ENCODE results near the gene TSGA10IP.

The TSGA10IP gene

DNA sequence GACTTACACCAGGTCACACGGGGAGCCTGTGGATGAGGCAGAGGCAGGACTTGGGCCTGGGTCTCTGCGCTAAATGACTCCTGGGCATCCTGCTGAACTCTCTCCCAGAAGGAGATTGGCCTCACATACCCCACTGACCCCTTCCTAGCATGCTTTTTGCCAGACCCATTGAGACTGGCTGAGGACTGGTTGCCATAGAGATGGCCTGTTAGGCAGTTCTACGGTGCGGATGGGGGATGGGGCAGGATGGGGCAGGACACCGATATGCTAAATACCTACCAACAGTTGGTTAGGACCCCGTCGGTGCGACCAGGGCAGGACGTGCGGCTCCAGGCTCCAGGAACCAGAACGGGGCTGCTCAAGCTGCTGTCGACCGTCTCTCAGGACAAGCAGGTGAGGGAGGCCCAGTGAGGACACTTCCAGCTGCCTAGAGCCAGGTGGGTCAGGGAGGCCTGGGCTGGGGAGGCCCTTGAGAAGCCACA is at the start of gene TSGA10IP:
Gene TSGA10IP, plus strand, starts transcription at position 51 of the 482 bp plus-strand sequence. Its CDS starts 196 bp downstream, at position 247.
- Histone ChIP-seq H4K20me1 (no peaks in the 10 kb centered on the region), H3K27me3 (no peaks in the 10 kb centered on the region), H3K4me3 (no peak within 1 kb of the TSS), H3K4me2 (no peak within 1 kb of the TSS), H3K4me1 (peaks cover 0 to 27% (median 13%) of the 10 kb centered on the region in 10 experiments; a peak in 12 of 20 replicates), H3K9ac (peak within 1 kb of the TSS in 1 of 11 experiments; percentile 11; a peak in 2 of 22 replicates), H3K27ac (no peak within 1 kb of the TSS), H3K9me3 (replicated peaks in 1 of 11) (no peaks in the 10 kb centered on the region), H3K36me3 (no peaks in the 10 kb centered on the region)
- TF ChIP-seq Cebpa-rat (IDR thresholded peaks at IDR 0.05) = no peak

DNA sequence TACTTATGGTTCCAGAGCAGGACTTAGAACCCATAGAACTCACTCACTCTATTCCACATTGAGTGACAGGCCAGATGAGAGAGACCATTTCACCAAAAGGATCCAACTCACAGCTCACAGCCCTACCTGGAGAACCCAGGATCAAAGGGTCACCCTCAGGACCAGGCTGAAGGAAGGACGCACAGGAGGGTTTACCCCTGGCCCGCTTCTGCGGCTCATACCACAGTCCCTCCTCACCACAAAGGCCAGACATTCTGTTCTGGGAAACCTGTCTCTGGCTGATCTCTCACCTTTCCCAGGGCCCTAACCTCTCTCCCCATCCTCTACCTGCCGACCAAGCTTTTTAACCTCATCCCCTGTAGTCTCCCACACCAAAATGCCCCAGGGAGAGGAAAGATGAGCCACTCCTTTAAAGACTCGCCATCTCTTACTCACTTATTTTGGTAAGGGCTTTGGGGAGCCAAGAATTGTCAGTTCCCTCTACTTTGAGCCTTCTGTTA is 49.7 kb upstream of the TSGA10IP start:
- Histone ChIP-seq H3K27me3 (peaks cover 0 to 39% (median 33%) of the 10 kb centered on the region in 11 experiments; a peak in 19 of 22 replicates), H3K4me2 (peak overlapping the region in 5 of 11 experiments; percentile 1 to 97 (median 9); a peak in 5 of 22 replicates), H3K27ac (no peak overlapping the region), H3K9me3 (replicated peaks in 1 of 11) (no peaks in the 10 kb centered on the region), H3K9ac (no peak overlapping the region), H4K20me1 (peaks cover 0 to 69% (median 31%) of the 10 kb centered on the region in 11 experiments; a peak in 18 of 22 replicates), H3K4me1 (peaks cover 54 to 77% (median 68%) of the 10 kb centered on the region in 10 experiments), H3K36me3 (peaks cover 0 to 44% (median 4%) of the 10 kb centered on the region in 11 experiments; a peak in 12 of 22 replicates), H3K4me3 (no peak overlapping the region)
- no peak for TF ChIP-seq Cebpa-rat (IDR thresholded peaks at IDR 0.05)

DNA sequence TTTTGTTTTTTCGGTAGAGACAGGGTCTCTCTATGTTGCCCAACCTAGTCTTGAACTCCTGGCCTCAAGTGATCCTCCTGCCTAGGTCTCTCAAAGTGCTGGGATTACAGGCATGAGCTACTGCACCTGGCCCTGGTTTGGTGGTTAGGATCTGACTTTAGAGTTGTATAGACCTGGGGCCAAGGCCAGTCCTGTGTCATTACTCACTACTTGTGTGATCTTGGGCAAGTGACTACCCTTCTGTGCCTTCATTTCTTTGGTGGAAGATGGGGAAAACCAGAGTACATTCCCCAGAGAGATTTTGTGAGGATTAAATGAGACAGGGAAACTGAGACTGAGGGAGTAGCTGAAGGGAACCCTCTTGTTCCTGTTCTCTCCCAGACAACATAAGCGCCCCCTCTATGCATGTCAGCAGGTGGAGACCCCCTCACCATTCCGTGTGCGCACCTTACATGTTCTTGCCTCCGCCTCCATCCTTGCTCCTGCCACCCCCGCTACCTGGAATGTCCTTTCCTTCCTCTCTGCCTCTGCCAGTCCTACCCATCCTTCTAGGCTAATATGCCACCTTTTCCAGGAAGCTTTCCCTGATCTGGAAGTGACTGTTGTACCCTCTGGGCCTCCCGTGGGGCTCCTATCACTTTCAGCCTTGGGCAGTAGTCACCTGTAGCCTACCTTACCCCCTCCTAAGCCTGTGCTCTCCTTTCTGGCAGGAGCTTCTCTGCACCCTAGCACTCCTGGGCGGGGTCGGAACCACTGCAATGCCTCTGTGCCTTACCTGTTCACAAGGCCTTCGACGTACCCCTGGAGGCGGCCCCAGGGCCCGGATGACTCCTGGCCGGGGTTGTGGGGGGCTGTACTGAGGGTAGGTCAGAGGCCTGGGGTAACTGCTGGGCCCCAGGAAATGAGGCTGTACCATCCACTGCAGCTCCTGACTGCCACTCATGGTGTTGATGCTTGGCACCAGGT is 49.0 kb upstream of the TSGA10IP start:
- Histone ChIP-seq H4K20me1 (peaks cover 0 to 61% (median 23%) of the 10 kb centered on the region in 11 experiments; a peak in 18 of 22 replicates), H3K4me1 (peaks cover 60 to 80% (median 69%) of the 10 kb centered on the region in 10 experiments), H3K36me3 (peaks cover 0 to 44% (median 4%) of the 10 kb centered on the region in 11 experiments; a peak in 12 of 22 replicates), H3K9me3 (replicated peaks in 1 of 11) (no peaks in the 10 kb centered on the region), H3K9ac (no peak overlapping the region), H3K27ac (no peak overlapping the region), H3K27me3 (peaks cover 0 to 46% (median 41%) of the 10 kb centered on the region in 11 experiments; a peak in 19 of 22 replicates), H3K4me2 (peak overlapping the region in 2 of 11 experiments; percentile 0 to 92; a peak in 5 of 22 replicates), H3K4me3 (no peak overlapping the region)
- no peak for TF ChIP-seq Cebpa-rat (IDR thresholded peaks at IDR 0.05)

DNA sequence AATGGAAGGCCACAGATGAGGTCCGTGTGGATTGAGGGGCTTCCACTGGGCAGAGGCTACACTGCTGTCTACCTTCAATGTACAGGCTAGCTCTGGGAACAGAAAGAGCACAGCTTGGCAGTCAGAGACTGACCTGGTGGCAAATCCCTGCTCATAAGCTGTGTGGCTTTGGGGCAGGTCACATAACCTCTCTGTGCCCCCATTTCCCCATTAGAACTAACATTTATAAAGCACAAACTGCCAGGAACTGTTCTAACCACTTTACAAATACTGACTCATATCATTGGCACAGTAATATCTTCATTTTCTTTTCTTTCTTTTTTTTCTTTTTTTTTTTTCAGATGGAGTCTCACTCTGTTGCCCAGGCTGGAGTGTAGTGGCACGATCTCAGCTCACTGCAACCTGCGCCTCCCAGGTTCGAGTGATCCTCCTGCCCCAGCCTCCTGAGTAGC is 48.2 kb upstream of the TSGA10IP start:
- H3K4me3 ChIP-seq = no peak overlapping the region
- peak overlapping the region in 2 of 11 experiments; percentile 85 to 92; a peak in 4 of 22 replicates for H3K4me2 ChIP-seq
- no peak for TF ChIP-seq Cebpa-rat (IDR thresholded peaks at IDR 0.05)
- no peak overlapping the region for H3K27ac ChIP-seq
- peaks cover 0 to 54% (median 16%) of the 10 kb centered on the region in 11 experiments; a peak in 18 of 22 replicates for H4K20me1 ChIP-seq
- no peak overlapping the region for H3K9ac ChIP-seq
- H3K27me3 ChIP-seq = peaks cover 0 to 53% (median 48%) of the 10 kb centered on the region in 11 experiments; a peak in 19 of 22 replicates
- H3K36me3 ChIP-seq = peaks cover 0 to 43% (median 4%) of the 10 kb centered on the region in 11 experiments; a peak in 12 of 22 replicates
- no peaks in the 10 kb centered on the region for H3K9me3 ChIP-seq (replicated peaks in 1 of 11)
- peaks cover 56 to 82% (median 66%) of the 10 kb centered on the region in 10 experiments for H3K4me1 ChIP-seq

DNA sequence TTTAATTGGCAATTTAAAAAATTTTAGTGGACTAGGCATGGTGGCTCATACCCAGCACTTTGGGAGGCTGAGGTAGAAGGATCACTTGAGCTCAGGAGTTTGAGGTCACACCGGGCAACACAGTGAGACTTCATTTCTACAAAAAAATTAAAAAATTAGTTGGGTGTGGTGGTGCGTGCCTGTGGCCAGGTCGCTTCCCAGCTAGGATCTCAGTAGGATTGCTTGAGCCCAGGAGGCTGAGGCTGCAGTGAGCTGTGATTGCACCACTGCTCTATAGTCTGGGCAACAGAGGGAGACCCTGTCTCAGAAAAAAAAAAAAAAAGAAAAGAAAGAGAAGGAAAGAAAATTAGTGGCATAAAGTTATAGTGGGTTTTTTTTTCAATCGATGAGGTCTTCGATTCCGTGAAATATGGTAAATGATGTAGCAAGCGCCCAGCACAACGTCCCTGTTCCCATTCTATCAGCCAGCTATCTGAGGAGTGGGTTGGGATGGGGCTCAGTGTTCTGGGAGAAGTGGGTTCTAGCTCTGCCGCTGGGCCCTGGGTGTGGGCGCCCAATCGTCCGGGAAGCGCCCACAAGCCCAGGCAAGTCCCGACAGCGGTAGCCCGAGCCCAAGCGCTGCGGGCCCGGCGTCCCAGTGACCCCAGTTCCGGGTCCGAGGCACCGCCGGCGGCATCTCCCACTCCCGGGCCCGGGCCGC is 46.5 kb upstream of the TSGA10IP start:
- Histone ChIP-seq H3K9ac (peak overlapping the region; percentile 64 to 91 (median 83)), H3K4me1 (peaks cover 51 to 77% (median 65%) of the 10 kb centered on the region in 10 experiments), H3K27ac (peak overlapping the region; percentile 71 to 85 (median 82)), H3K4me3 (peak overlapping the region; percentile 66 to 93 (median 77)), H3K4me2 (peak overlapping the region; percentile 85 to 99 (median 92)), H3K9me3 (replicated peaks in 1 of 11) (no peaks in the 10 kb centered on the region), H3K36me3 (peaks cover 0 to 33% (median 4%) of the 10 kb centered on the region in 11 experiments; a peak in 12 of 22 replicates), H3K27me3 (peaks cover 0 to 55% (median 51%) of the 10 kb centered on the region in 11 experiments; a peak in 19 of 22 replicates), H4K20me1 (peaks cover 0 to 38% (median 5%) of the 10 kb centered on the region in 11 experiments; a peak in 8 of 22 replicates)
- no peak for TF ChIP-seq Cebpa-rat (IDR thresholded peaks at IDR 0.05)

DNA sequence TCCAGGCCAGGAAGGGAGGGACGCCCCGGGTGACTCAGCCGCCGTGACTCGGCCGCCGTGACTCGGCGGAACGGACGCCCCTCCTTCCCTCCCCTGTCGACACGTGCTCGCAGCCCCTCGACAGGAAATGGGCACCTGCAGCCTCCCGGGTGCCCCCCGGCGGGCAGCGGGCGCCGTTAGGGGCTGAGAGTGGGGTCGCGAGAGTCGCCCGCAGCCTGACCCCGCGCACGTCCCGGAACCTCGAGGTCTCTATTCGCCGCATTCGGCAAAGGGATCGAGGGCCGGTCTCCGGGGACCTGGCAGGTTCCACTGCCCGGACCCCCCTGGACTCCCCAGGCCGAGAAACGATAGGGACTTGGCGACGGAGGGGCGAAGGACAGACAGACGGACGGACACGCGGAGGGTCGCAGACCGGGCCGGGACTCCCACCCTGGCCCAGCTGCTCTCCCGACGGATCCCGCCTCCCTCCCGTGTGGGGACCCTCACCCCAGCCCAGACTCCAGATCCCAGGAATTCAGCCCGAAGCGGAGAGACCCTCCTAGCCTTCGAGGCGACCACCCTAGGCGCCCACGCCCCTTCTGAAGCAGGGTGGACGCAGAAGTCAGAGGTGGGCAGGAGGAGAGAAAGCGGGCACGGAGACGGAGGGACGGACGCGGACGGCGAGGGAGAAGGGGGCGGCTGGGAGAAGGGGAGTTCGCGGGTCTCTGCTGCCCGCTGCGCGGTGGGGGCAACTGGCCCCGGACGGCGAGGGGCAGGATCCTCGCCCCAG is 45.7 kb upstream of the TSGA10IP start:
- TF ChIP-seq Cebpa-rat (IDR thresholded peaks at IDR 0.05) = no peak
- peaks cover 0 to 55% (median 51%) of the 10 kb centered on the region in 11 experiments; a peak in 19 of 22 replicates for H3K27me3 ChIP-seq
- peak overlapping the region; percentile 85 to 99 (median 92) for H3K4me2 ChIP-seq
- H3K36me3 ChIP-seq = peaks cover 0 to 33% (median 4%) of the 10 kb centered on the region in 11 experiments; a peak in 12 of 22 replicates
- H3K4me3 ChIP-seq = peak overlapping the region; percentile 66 to 93 (median 77)
- H3K9me3 ChIP-seq (replicated peaks in 1 of 11) = no peaks in the 10 kb centered on the region
- H4K20me1 ChIP-seq = peaks cover 0 to 38% (median 5%) of the 10 kb centered on the region in 11 experiments; a peak in 8 of 22 replicates
- H3K4me1 ChIP-seq = peaks cover 44 to 70% (median 58%) of the 10 kb centered on the region in 10 experiments
- H3K27ac ChIP-seq = peak overlapping the region; percentile 71 to 85 (median 82)
- peak overlapping the region; percentile 64 to 91 (median 83) for H3K9ac ChIP-seq

DNA sequence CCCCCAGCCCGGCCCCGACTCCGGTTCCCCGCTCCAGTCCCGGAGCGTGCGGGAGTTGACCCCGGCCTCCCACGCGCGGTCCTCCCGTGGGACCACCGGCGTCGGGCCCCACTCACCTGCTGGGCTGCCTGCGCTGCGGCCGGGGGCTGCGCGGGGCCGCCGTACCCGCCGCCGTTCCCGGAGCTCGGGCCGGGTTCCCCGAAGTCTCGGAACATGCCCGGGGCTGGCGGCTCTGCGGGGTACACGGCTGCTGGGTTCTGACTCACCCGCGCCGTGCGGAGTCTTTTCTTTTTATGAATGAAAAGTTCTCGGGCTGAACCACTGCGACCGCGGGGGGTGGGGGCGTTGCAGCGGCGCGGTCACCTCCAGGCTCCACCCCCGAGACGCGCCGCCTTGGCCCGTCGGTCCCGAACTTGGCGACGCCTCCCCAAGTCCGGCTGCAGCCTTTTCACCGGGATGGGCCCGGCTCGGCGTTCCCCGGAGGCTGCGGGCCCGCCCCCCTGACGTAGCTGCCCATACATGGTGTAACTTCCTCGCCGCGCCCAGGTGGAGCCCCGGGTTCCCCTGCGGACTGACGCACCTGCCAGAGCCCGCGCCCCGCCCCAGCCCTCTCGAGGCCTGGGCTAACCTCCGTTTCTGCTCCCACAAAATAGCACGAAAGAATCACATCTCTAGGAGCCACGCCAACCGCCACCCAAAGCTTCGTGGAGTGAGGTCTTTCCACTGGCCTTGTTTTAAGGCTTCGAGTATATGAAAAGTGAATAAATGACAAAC is 45.0 kb upstream of the TSGA10IP start, which contains the start of gene FOSL1:
Gene FOSL1, minus strand, starts transcription at position 264 of the 774 bp plus-strand sequence. Its CDS starts 49 bp downstream, at position 215.
- peak within 1 kb of the TSS; percentile 85 to 99 (median 92) for H3K4me2 ChIP-seq
- no peaks in the 10 kb centered on the region for H3K9me3 ChIP-seq (replicated peaks in 1 of 11)
- peaks cover 37 to 62% (median 50%) of the 10 kb centered on the region in 10 experiments for H3K4me1 ChIP-seq
- peak within 1 kb of the TSS; percentile 64 to 91 (median 83) for H3K9ac ChIP-seq
- H3K27me3 ChIP-seq = peaks cover 0 to 55% (median 51%) of the 10 kb centered on the region in 11 experiments; a peak in 19 of 22 replicates
- H3K4me3 ChIP-seq = peak within 1 kb of the TSS; percentile 66 to 93 (median 77)
- peaks cover 0 to 32% (median 3%) of the 10 kb centered on the region in 11 experiments; a peak in 12 of 22 replicates for H3K36me3 ChIP-seq
- H3K27ac ChIP-seq = peak within 1 kb of the TSS; percentile 71 to 85 (median 82)
- H4K20me1 ChIP-seq = peaks cover 0 to 37% (median 5%) of the 10 kb centered on the region in 11 experiments; a peak in 8 of 22 replicates
- TF ChIP-seq Cebpa-rat (IDR thresholded peaks at IDR 0.05) = no peak
